Panc1 (cell line): ENCODE measurements around the gene HERC3. TPM values are rescaled to one million over a fixed set of nuclear protein-coding genes. Genes with fewer than 3 reads are reported as not detected.

Experiments used
- ATAC-seq: fragments of 200-7000 bp; cut with Tn5 transposase; 2 replicates; pipeline ENCODE4 v1.9.1; 2020; ENCODE audit warnings: mild to moderate bottlenecking, moderate library complexity
- BruUV-seq: library from RNA; stranded (reverse); fragments of 400-500 nt; replicated peaks from 2 replicates; lab custom pipeline; 2021; lab: Mats Ljungman, UMichigan
- CTCF ChIA-PET: fragments of 300-600 bp; sonication (Branson Sonifier 250); formaldehyde crosslinking; loops from one replicate; lab custom pipeline; 2022; ENCODE audit warnings: antibody characterized with exemption; lab: Charles Lee
- POLR2A ChIA-PET: fragments of 300-600 bp; sonication (Branson Sonifier 250); formaldehyde crosslinking; loops from one replicate; lab custom pipeline; 2022; ENCODE audit warnings: antibody characterized with exemption; lab: Charles Lee
- DNase-seq: peaks from one replicate; pipeline ENCODE4 v3.0.0-alpha.2; 2010; ENCODE audit warnings: low read depth, low spot score
- H3K27ac ChIP-seq: 2 replicates; pipeline ENCODE4 v1.5.1; 2011; ENCODE audit warnings: mild to moderate bottlenecking, low read length, inconsistent platforms
- H3K27me3 ChIP-seq: fragments of 200-500 bp; sonication (Bioruptor generic); 2 replicates; pipeline ENCODE4 v1.6.0; 2014; ENCODE audit warnings: low read length, inconsistent platforms; ENCODE audit not compliant: control insufficient read depth, insufficient read depth
- H3K36me3 ChIP-seq: fragments of 200-500 bp; sonication (Bioruptor generic); 2 replicates; pipeline ENCODE4 v1.5.1; 2014; ENCODE audit warnings: inconsistent platforms, mild to moderate bottlenecking, low read length, moderate library complexity; ENCODE audit not compliant: control insufficient read depth, insufficient read depth
- H3K4me1 ChIP-seq: 2 replicates; pipeline ENCODE4 v1.5.1; 2011; ENCODE audit warnings: inconsistent platforms, mild to moderate bottlenecking, low read length, moderate library complexity; ENCODE audit not compliant: control insufficient read depth, insufficient read depth
- H3K4me3 ChIP-seq, 2 experiments: 2 replicates each; pipeline ENCODE4 v1.5.1; 2011 to 2012; ENCODE audit warnings: low read depth in 2 of 2, low read length in 2 of 2, mild to moderate bottlenecking in 2 of 2, inconsistent platforms in 1 of 2, moderate library complexity in 1 of 2
- H3K9me3 ChIP-seq: fragments of 200-500 bp; sonication (Bioruptor generic); 2 replicates; pipeline ENCODE4 v1.5.1; 2014; ENCODE audit warnings: low read depth, mild to moderate bottlenecking, inconsistent platforms, low read length, moderate library complexity; ENCODE audit not compliant: control insufficient read depth, insufficient read depth
- POLR2AphosphoS5 ChIP-seq: IDR thresholded peaks from 2 replicates; pipeline ENCODE4 v1.6.1; 2012; ENCODE audit warnings: mild to moderate bottlenecking, low read depth, low read length, moderate library complexity
- SIN3A ChIP-seq: IDR thresholded peaks from 2 replicates; pipeline ENCODE4 v1.6.1; 2012; ENCODE audit warnings: low read depth, mild to moderate bottlenecking, low read length, moderate library complexity, borderline replicate concordance; ENCODE audit not compliant: insufficient read depth
- TCF7L2 ChIP-seq: IDR thresholded peaks from 2 replicates; pipeline ENCODE4 v1.6.1; 2011; ENCODE audit warnings: mild to moderate bottlenecking, low read depth, low read length, inconsistent platforms
- in situ Hi-C: cut with HindIII; loops from 2 replicates; pipeline ENCODE4 v1.10.0; 2016; ENCODE audit warnings: low sequenced_read_pairs, low pct_unique_long_range_greater_than_20kb
- intact Hi-C: fragments of 100-400 bp; cut with micrococcal nuclease; formaldehyde crosslinking; loops from one replicate; pipeline ENCODE4 v1.10.0; 2022; ENCODE audit not compliant: unreplicated experiment
- total RNA-seq: library from RNA; stranded (reverse); gene quantifications from one replicate; pipeline ENCODE4 v1.2.1, GENCODE V29; 2021; ENCODE audit not compliant: unreplicated experiment
- TF ChIP-seq, protein P1 (sequence below), 2 experiments: IDR thresholded peaks; 2 replicates each; pipeline ENCODE4 v1.6.1; 2011 to 2012; ENCODE audit warnings: low read depth in 2 of 2, control low read depth in 1 of 2, low read length in 1 of 2, mild to moderate bottlenecking in 1 of 2, moderate library complexity in 1 of 2; ENCODE audit not compliant: insufficient read depth in 1 of 2
- TF ChIP-seq, protein P2 (sequence below): fragments of 450-650 bp; IDR thresholded peaks from 2 replicates; pipeline ENCODE4 v1.5.1; 2017; ENCODE audit warnings: mild to moderate bottlenecking

Gene HERC3
- total RNA-seq, 1 experiment from 2014 or later, result 1.1 TPM

DNA sequence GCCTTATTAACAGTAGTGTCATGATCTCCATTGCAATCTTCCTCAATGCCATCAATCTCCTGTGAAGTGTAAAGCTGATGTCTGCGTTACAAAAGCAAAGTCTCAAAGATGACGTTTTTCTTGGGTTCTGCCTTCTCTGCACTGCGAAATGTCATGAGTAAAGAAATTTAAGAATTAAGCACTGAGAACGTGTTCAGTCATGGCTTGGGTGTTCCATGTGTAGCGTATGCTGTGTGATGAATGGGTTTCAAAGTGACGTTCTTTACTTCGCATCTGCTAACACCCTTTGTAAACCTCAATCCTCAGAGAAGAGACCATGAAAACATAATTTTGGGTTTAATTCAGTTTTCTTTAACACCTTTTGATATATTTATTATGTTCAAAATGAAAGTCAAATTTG, 104.3 kb downstream of the HERC3 start:
- no peak for DNase-seq
- BruUV-seq, result no TSS peak
- Histone ChIP-seq H3K9me3 (no peaks in the 10 kb centered on the region), H3K36me3 (no peaks in the 10 kb centered on the region), H3K27me3 (no peaks in the 10 kb centered on the region; the same call in 1 of the 2 replicates), H3K4me1 (no peaks in the 10 kb centered on the region), H3K27ac (no peak overlapping the region), H3K4me3 (peak overlapping the region in 1 of 2 experiments; percentile 63; a peak in 3 of 4 replicates)
- in situ Hi-C loops (no loop called here), intact Hi-C loops (no loop called here)
- ChIA-PET POLR2A (no interaction called here), CTCF (no interaction called here)
- no peak for TF ChIP-seq SIN3A
- no peak for TF ChIP-seq TCF7L2
- no peak for TF ChIP-seq POLR2AphosphoS5
- TF ChIP-seq, protein P1, sequence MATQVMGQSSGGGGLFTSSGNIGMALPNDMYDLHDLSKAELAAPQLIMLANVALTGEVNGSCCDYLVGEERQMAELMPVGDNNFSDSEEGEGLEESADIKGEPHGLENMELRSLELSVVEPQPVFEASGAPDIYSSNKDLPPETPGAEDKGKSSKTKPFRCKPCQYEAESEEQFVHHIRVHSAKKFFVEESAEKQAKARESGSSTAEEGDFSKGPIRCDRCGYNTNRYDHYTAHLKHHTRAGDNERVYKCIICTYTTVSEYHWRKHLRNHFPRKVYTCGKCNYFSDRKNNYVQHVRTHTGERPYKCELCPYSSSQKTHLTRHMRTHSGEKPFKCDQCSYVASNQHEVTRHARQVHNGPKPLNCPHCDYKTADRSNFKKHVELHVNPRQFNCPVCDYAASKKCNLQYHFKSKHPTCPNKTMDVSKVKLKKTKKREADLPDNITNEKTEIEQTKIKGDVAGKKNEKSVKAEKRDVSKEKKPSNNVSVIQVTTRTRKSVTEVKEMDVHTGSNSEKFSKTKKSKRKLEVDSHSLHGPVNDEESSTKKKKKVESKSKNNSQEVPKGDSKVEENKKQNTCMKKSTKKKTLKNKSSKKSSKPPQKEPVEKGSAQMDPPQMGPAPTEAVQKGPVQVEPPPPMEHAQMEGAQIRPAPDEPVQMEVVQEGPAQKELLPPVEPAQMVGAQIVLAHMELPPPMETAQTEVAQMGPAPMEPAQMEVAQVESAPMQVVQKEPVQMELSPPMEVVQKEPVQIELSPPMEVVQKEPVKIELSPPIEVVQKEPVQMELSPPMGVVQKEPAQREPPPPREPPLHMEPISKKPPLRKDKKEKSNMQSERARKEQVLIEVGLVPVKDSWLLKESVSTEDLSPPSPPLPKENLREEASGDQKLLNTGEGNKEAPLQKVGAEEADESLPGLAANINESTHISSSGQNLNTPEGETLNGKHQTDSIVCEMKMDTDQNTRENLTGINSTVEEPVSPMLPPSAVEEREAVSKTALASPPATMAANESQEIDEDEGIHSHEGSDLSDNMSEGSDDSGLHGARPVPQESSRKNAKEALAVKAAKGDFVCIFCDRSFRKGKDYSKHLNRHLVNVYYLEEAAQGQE (IDR thresholded peaks at IDR 0.05; ENCODE audit: insufficient read depth in 1 of 2, low read depth in 2 of 2, low read length in 1 of 2), result no peak
- TF ChIP-seq, protein P2, sequence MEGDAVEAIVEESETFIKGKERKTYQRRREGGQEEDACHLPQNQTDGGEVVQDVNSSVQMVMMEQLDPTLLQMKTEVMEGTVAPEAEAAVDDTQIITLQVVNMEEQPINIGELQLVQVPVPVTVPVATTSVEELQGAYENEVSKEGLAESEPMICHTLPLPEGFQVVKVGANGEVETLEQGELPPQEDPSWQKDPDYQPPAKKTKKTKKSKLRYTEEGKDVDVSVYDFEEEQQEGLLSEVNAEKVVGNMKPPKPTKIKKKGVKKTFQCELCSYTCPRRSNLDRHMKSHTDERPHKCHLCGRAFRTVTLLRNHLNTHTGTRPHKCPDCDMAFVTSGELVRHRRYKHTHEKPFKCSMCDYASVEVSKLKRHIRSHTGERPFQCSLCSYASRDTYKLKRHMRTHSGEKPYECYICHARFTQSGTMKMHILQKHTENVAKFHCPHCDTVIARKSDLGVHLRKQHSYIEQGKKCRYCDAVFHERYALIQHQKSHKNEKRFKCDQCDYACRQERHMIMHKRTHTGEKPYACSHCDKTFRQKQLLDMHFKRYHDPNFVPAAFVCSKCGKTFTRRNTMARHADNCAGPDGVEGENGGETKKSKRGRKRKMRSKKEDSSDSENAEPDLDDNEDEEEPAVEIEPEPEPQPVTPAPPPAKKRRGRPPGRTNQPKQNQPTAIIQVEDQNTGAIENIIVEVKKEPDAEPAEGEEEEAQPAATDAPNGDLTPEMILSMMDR, result no peak
- ATAC-seq, result no peak

DNA sequence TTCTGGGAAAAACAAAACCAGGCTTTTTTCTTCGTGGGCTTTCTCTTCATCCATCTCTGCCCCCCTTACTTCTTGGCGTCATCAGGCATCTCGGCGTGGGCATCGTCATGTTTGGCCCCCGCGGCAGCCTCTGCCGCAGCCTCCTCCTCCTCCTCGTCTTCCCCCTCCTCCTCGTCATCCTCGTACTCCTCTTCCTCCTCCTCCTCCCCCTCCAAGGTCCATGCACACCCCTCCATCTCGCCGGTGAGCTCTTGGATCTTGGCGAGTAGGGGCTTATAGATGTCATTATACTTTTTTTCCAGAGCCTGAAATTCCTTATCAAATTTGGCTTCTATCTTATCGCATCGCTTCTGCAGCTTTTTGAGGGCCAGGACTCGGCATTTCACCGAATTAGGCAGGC, 104.9 kb downstream of the HERC3 start:
- no peaks in the 10 kb centered on the region; the same call in 1 of the 2 replicates for H3K27me3 ChIP-seq
- no peaks in the 10 kb centered on the region for H3K36me3 ChIP-seq
- in situ Hi-C loops, result no loop called here
- no peak overlapping the region for H3K27ac ChIP-seq
- TF ChIP-seq POLR2AphosphoS5, result no peak
- TF ChIP-seq TCF7L2, result no peak
- TF ChIP-seq, protein P1 (IDR thresholded peaks at IDR 0.05; ENCODE audit: insufficient read depth in 1 of 2, low read depth in 2 of 2, low read length in 1 of 2), result no peak
- TF ChIP-seq SIN3A, result no peak
- TF ChIP-seq, protein P2, result no peak
- no peak for DNase-seq
- H3K4me1 ChIP-seq, result no peaks in the 10 kb centered on the region
- H3K9me3 ChIP-seq, result no peaks in the 10 kb centered on the region
- ATAC-seq, result no peak
- POLR2A ChIA-PET, result no interaction called here
- peak overlapping the region; percentile 63 to 78 for H3K4me3 ChIP-seq
- CTCF ChIA-PET, result no interaction called here
- intact Hi-C loops, result no loop called here
- BruUV-seq, result no TSS peak
